Smooth muscle cell (in vitro differentiated cells): ENCODE measurements around the gene TNRC6A. TPM values are rescaled to one million over a fixed set of nuclear protein-coding genes. Genes with fewer than 3 reads are reported as not detected.

Source experiments
- DNase-seq: peaks from one replicate; lab custom pipeline; 2025; ENCODE audit not compliant: unreplicated experiment; lab: John Stamatoyannopoulos, UW
- H2AFZ ChIP-seq: fragments of 200-600 bp; sonication (generic); 2 replicates; pipeline ENCODE4 v1.6.0; 2016; ENCODE audit warnings: antibody characterized with exemption, low read depth, mild to moderate bottlenecking
- H3F3A ChIP-seq: fragments of 200-600 bp; sonication (generic); 2 replicates; pipeline ENCODE4 v1.6.0; 2017; ENCODE audit warnings: antibody characterized with exemption, low read depth
- H3K27ac ChIP-seq: fragments of 200-600 bp; sonication (generic); 2 replicates; pipeline ENCODE4 v1.5.1; 2016; ENCODE audit warnings: low read depth, mild to moderate bottlenecking
- H3K27me3 ChIP-seq: fragments of 200-600 bp; sonication (generic); 2 replicates; pipeline ENCODE4 v1.6.1; 2016; ENCODE audit warnings: low read depth, mild to moderate bottlenecking
- H3K36me3 ChIP-seq: fragments of 200-600 bp; sonication (generic); 2 replicates; pipeline ENCODE4 v1.5.1; 2016; ENCODE audit warnings: low read depth
- H3K4me1 ChIP-seq: fragments of 200-600 bp; sonication (generic); 2 replicates; pipeline ENCODE4 v1.5.1; 2016; ENCODE audit warnings: low read depth
- H3K4me2 ChIP-seq: fragments of 200-600 bp; sonication (generic); 2 replicates; pipeline ENCODE4 v1.6.0; 2016; ENCODE audit warnings: mild to moderate bottlenecking
- H3K4me3 ChIP-seq: fragments of 200-600 bp; sonication (generic); 2 replicates; pipeline ENCODE4 v1.5.1; 2016; ENCODE audit warnings: mild to moderate bottlenecking
- H3K79me2 ChIP-seq: fragments of 200-600 bp; sonication (generic); 2 replicates; pipeline ENCODE4 v1.6.0; 2016; ENCODE audit warnings: low read depth, mild to moderate bottlenecking
- H3K9ac ChIP-seq: fragments of 200-600 bp; sonication (generic); 2 replicates; pipeline ENCODE4 v1.6.0; 2016; ENCODE audit warnings: low read depth
- H3K9me3 ChIP-seq: fragments of 200-600 bp; sonication (generic); replicated peaks from 2 replicates; pipeline ENCODE4 v1.5.1; 2016; ENCODE audit warnings: low read depth
- H4K20me1 ChIP-seq: fragments of 200-600 bp; sonication (generic); 2 replicates; pipeline ENCODE4 v1.6.0; 2016; ENCODE audit warnings: low read depth
- WGBS: methylation state at CpG from one replicate; pipeline ENCODE4 v1.1.7; 2016; ENCODE audit warnings: low lambda C conversion rate; 5-methylcytosine and 5-hydroxymethylcytosine counted together
- polyA plus RNA-seq: library from polyadenylated mRNA; unstranded; fragments of >200 nt; fragmentation: Nextera tagmentation; extraction: Ambion mirVana; gene quantifications from 2 replicates; pipeline ENCODE4 v1.2.1, GENCODE V29; 2016
- total RNA-seq: library from RNA; depleted of rRNA; stranded (reverse); fragments of >200 nt; gene quantifications from 2 replicates; pipeline ENCODE4 v1.2.3, GENCODE V29; 2014
- TF ChIP-seq, protein P1 (sequence below): fragments of 200-600 bp; sonication (generic); IDR thresholded peaks from 2 replicates; pipeline ENCODE4 v1.5.1; 2017; ENCODE audit warnings: borderline replicate concordance, mild to moderate bottlenecking, antibody characterized with exemption; ENCODE audit not compliant: insufficient read depth, poor library complexity, severe bottlenecking

TNRC6A gene
- total and polyA plus RNA-seq, 2 experiments from 2014 or later: 14.6 to 30.3 TPM

DNA sequence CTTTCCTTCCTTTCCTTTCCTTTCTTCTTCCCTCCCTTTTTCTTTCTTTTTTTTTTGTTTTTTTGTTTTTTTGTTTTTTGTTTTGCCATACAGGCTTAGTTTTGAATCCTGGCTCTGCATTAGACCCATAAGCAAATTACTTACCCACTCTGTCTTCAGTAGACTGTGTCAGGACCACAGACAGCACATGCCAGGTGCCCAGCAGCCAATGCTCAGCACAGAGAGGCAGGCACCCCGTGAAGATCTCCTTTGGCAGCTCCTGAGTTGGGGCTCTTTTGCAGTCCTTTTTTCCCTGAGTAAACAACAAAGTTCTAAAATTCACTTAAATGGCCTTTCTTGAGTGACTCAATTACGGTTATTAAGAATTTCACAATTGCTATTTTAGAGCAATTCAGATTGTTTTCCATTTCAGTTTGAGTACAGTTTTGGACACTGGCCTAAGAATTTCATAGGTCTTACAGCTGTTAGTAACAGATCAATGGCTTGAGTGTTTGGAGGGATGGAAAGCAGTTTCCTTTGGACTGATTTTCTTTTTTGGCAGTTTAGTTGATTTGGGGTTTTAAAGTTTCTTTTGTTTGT is 90.1 kb downstream of the TNRC6A start:
- no peak overlapping the region for H3K9ac ChIP-seq
- no peak overlapping the region for H3K4me2 ChIP-seq
- no peak overlapping the region for H3K27ac ChIP-seq
- H3K27me3 ChIP-seq: no peaks in the 10 kb centered on the region
- no peak overlapping the region for H3K4me3 ChIP-seq
- H3K4me1 ChIP-seq: no peaks in the 10 kb centered on the region
- WGBS: 100% methylated on average over 2 of the region's 2 CpGs
- TF ChIP-seq, protein P1, sequence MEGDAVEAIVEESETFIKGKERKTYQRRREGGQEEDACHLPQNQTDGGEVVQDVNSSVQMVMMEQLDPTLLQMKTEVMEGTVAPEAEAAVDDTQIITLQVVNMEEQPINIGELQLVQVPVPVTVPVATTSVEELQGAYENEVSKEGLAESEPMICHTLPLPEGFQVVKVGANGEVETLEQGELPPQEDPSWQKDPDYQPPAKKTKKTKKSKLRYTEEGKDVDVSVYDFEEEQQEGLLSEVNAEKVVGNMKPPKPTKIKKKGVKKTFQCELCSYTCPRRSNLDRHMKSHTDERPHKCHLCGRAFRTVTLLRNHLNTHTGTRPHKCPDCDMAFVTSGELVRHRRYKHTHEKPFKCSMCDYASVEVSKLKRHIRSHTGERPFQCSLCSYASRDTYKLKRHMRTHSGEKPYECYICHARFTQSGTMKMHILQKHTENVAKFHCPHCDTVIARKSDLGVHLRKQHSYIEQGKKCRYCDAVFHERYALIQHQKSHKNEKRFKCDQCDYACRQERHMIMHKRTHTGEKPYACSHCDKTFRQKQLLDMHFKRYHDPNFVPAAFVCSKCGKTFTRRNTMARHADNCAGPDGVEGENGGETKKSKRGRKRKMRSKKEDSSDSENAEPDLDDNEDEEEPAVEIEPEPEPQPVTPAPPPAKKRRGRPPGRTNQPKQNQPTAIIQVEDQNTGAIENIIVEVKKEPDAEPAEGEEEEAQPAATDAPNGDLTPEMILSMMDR: no peak
- no peak for DNase-seq
- H2AFZ ChIP-seq: no peak overlapping the region
- no peaks in the 10 kb centered on the region for H3F3A ChIP-seq
- H4K20me1 ChIP-seq: peaks cover under 1% of the 10 kb centered on the region
- no peaks in the 10 kb centered on the region for H3K79me2 ChIP-seq
- peaks cover 37% of the 10 kb centered on the region for H3K36me3 ChIP-seq
- no peaks in the 10 kb centered on the region for H3K9me3 ChIP-seq

DNA sequence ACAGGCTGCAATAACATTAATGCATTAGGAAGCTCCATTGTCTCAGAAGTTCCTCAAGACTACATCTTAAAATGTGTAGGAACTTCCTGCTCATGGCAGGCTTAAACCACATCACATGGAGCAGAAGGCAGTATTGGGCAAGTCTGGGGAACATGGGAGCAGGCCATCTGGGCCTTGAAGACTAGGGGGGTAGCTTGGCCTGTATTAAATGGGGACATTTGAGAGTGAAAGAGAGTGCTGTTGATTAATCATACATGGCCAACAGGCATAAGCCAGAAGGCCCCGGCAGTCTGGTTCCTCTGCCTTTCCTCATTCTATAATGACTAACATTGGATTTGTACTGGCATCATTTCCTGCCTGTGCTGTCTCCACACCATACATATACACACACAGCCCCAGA is 91.1 kb downstream of the TNRC6A start:
- 88% methylated on average over 1 of the region's 1 CpG for whole genome bisulfite sequencing
- Histone ChIP-seq H3K79me2 (no peaks in the 10 kb centered on the region), H3K9me3 (no peaks in the 10 kb centered on the region), H3K27ac (no peak overlapping the region), H3K4me1 (no peaks in the 10 kb centered on the region), H3K36me3 (peaks cover 29% of the 10 kb centered on the region), H3K4me2 (no peak overlapping the region), H3K27me3 (no peaks in the 10 kb centered on the region), H3K9ac (no peak overlapping the region), H4K20me1 (peaks cover 10% of the 10 kb centered on the region), H3K4me3 (no peak overlapping the region), H2AFZ (no peak overlapping the region), H3F3A (peaks cover 1% of the 10 kb centered on the region)
- no peak for DNase-seq
- TF ChIP-seq, protein P1: no peak

DNA sequence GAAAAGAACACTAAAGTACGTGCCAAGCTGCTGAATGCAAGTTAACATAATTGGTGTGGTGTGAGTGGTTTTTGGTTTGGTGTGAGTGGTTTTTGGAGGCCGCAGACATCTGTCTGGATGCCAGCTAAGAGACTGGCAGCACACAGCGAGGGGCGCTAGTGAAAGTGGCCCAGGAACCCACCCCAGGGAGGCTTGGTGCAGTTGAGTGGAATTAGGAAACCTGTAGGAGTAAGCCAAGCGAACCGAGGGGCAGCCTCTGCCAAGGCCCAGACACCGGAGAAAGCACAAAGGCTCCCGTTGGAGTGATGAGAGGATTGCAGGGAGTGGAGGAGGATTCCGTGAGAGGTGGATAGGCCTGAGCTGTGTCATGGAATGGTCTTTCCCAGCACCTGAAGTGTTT is 91.7 kb downstream of the TNRC6A start:
- TF ChIP-seq, protein P1: no peak
- no peaks in the 10 kb centered on the region for H3K4me1 ChIP-seq
- DNase-seq: no peak
- no peak overlapping the region for H3K4me2 ChIP-seq
- no peak overlapping the region for H3K9ac ChIP-seq
- no peaks in the 10 kb centered on the region for H3K9me3 ChIP-seq
- H3F3A ChIP-seq: peaks cover 4% of the 10 kb centered on the region
- no peak overlapping the region for H2AFZ ChIP-seq
- no peaks in the 10 kb centered on the region for H3K79me2 ChIP-seq
- H3K36me3 ChIP-seq: peaks cover 29% of the 10 kb centered on the region
- H3K4me3 ChIP-seq: no peak overlapping the region
- H3K27ac ChIP-seq: no peak overlapping the region
- peaks cover 16% of the 10 kb centered on the region for H4K20me1 ChIP-seq
- H3K27me3 ChIP-seq: no peaks in the 10 kb centered on the region
- WGBS: 98% methylated on average over 9 of the region's 9 CpGs

DNA sequence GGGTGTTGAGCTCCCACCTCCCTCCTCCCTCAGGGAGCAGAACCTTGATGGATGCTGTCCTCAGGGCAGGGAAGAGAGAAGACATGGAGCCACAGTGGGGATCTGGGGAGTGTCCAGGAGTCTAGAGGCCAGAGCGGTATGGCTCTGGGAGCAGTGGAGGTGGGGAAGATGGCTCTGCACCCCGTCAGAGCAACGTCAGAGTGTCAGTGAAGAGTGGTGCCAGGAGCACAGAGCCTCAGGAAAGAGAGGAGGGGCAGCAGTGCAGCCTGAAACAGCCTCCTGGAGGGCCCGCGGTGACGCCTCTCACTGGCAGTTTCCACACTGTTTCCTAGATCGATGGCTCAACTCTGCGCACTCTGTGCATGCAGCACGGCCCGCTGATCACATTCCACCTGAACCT is 93.1 kb downstream of the TNRC6A start:
- Histone ChIP-seq H3K27ac (no peak overlapping the region), H3K9me3 (no peaks in the 10 kb centered on the region), H2AFZ (no peak overlapping the region), H3K36me3 (peaks cover 18% of the 10 kb centered on the region), H3K4me1 (no peaks in the 10 kb centered on the region), H3K9ac (no peak overlapping the region), H3K4me3 (no peak overlapping the region), H3K27me3 (no peaks in the 10 kb centered on the region), H3F3A (peaks cover 4% of the 10 kb centered on the region), H3K79me2 (no peaks in the 10 kb centered on the region), H4K20me1 (peaks cover 17% of the 10 kb centered on the region), H3K4me2 (no peak overlapping the region)
- TF ChIP-seq, protein P1: no peak
- DNase-seq: no peak
- WGBS: 97% methylated on average over 8 of the region's 10 CpGs
